SK-N-SH treated with all-trans-retinoic acid at 6 μM for 48 hours (cell line): Measurements from ENCODE around the gene SUSD3.
A peak's percentile ranks its signal among the peaks of the same experiment; 100 is the strongest.

Experiments used
- ATAC-seq: fragments of 200-7000 bp; cut with Tn5 transposase; 3 replicates; pipeline ENCODE4 v1.9.1; 2020; ENCODE audit warnings: mild to moderate bottlenecking, moderate library complexity
- ARNTL ChIP-seq: fragments of 450-650 bp; formaldehyde crosslinking; IDR thresholded peaks from 2 replicates; pipeline ENCODE4 v1.5.0; 2020; ENCODE audit warnings: low read depth, mild to moderate bottlenecking, moderate library complexity, borderline replicate concordance
- BACH2 ChIP-seq: fragments of 250-450 bp; sonication (Bioruptor Pico); IDR thresholded peaks from 2 replicates; pipeline ENCODE4 v1.9.0; 2021; ENCODE audit warnings: mild to moderate bottlenecking, borderline replicate concordance
- CREB5 ChIP-seq: fragments of 250-450 bp; sonication (Bioruptor Pico); IDR thresholded peaks from 2 replicates; pipeline ENCODE4 v1.5.1; 2020; ENCODE audit warnings: low read depth, mild to moderate bottlenecking, moderate library complexity
- CSDC2 ChIP-seq: fragments of 250-450 bp; sonication (Bioruptor Pico); IDR thresholded peaks from 2 replicates; pipeline ENCODE4 v1.5.0; 2020; ENCODE audit warnings: mild to moderate bottlenecking, moderate library complexity
- ESRRG ChIP-seq: fragments of 250-450 bp; sonication (Bioruptor Pico); IDR thresholded peaks from 2 replicates; pipeline ENCODE4 v1.6.1; 2021; ENCODE audit warnings: mild to moderate bottlenecking
- GLIS3 ChIP-seq: fragments of 250-450 bp; sonication (Bioruptor Pico); IDR thresholded peaks from 2 replicates; pipeline ENCODE4 v1.5.0; 2020; ENCODE audit warnings: mild to moderate bottlenecking, moderate library complexity
- OSR1 ChIP-seq: fragments of 250-450 bp; sonication (Bioruptor Pico); IDR thresholded peaks from 2 replicates; pipeline ENCODE4 v1.8.0; 2022; ENCODE audit warnings: moderate library complexity, mild to moderate bottlenecking, inconsistent platforms
- POU6F1 ChIP-seq: fragments of 250-450 bp; sonication (Bioruptor Pico); IDR thresholded peaks from 2 replicates; pipeline ENCODE4 v1.8.0; 2021; ENCODE audit warnings: low read depth, mild to moderate bottlenecking, moderate library complexity, borderline replicate concordance
- PPARA ChIP-seq: fragments of 250-450 bp; sonication (Bioruptor Pico); IDR thresholded peaks from 2 replicates; pipeline ENCODE4 v1.5.0; 2020; ENCODE audit warnings: mild to moderate bottlenecking, borderline replicate concordance
- RARB ChIP-seq: fragments of 250-450 bp; sonication (Bioruptor Pico); IDR thresholded peaks from 2 replicates; pipeline ENCODE4 v1.8.0; 2021; ENCODE audit warnings: mild to moderate bottlenecking, moderate library complexity
- SNAI2 ChIP-seq: fragments of 250-450 bp; sonication (Bioruptor Pico); IDR thresholded peaks from 2 replicates; pipeline ENCODE4 v1.5.0; 2020; ENCODE audit warnings: mild to moderate bottlenecking, moderate library complexity
- TCF4 ChIP-seq: fragments of 250-450 bp; sonication (Bioruptor Pico); IDR thresholded peaks from 2 replicates; pipeline ENCODE4 v1.8.0; 2021; ENCODE audit warnings: mild to moderate bottlenecking, moderate library complexity, borderline replicate concordance
- TOX ChIP-seq: fragments of 250-450 bp; sonication (Bioruptor Pico); IDR thresholded peaks from 2 replicates; pipeline ENCODE4 v1.8.0; 2021; ENCODE audit warnings: mild to moderate bottlenecking, moderate library complexity, borderline replicate concordance
- ZFP3 ChIP-seq: fragments of 250-450 bp; sonication (Bioruptor Pico); IDR thresholded peaks from 2 replicates; pipeline ENCODE4 v1.5.0; 2020; ENCODE audit warnings: mild to moderate bottlenecking, moderate library complexity
- ZFP30 ChIP-seq: fragments of 450-650 bp; formaldehyde crosslinking; IDR thresholded peaks from 2 replicates; pipeline ENCODE4 v1.5.0; 2022; ENCODE audit warnings: mild to moderate bottlenecking, moderate library complexity
- ZNF70 ChIP-seq: fragments of 450-650 bp; formaldehyde crosslinking; IDR thresholded peaks from 2 replicates; pipeline ENCODE4 v1.5.0; 2020; ENCODE audit warnings: mild to moderate bottlenecking, moderate library complexity
- ZNF8 ChIP-seq: fragments of 450-650 bp; formaldehyde crosslinking; IDR thresholded peaks from 2 replicates; pipeline ENCODE4 v1.5.0; 2020; ENCODE audit warnings: mild to moderate bottlenecking, moderate library complexity
- TF ChIP-seq, protein P1 (sequence below): fragments of 250-450 bp; sonication (Bioruptor Pico); IDR thresholded peaks from 2 replicates; pipeline ENCODE4 v1.5.0; 2020; ENCODE audit warnings: mild to moderate bottlenecking, moderate library complexity
- TF ChIP-seq, protein P2 (sequence below): fragments of 250-450 bp; sonication (Bioruptor Pico); IDR thresholded peaks from 2 replicates; pipeline ENCODE4 v1.5.1; 2021; ENCODE audit warnings: mild to moderate bottlenecking, moderate library complexity

SUSD3 gene

DNA sequence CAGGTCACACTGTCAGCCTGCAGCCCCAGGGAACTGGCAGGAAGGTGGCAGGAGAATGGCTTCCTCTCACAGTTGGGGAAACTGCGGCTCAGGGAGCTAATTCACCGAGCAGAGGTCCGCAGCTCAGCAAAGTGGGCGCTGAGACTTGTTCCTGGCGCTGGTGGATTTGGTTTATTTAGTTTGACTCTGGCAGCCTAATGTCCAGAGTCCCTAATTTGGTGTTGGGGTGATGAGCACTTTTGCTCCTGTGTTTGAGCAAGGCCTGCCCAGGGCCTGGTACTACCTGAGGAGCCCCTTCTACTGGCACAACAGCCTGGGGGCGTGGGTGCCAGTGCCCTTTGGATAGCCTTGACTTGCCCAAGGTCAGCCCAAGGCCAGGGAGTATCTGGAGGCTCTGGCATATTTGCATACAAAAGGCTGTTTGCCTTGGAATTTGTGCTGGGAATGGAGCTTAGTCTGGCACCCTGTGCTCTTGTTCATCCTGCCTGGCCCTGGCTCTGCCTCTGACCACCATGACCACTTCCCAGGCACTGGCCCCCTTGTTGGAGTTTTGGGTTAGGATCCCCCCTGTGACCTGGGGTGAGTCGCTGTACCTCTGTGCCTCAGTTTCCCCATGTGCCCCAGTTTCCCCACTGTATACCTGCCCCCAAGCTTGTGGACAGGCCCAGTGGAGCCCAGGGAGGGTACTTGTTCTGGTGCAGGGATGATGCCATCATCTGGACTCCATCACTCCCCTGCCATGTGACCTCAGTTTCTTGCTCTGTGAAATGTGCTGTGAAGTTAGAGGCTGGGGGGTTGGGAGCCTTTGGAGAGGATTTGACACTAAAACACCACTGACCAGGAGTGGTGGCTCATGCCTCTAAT lies 1.4 kb downstream of the SUSD3 start (continued):
- TF ChIP-seq, protein P1, sequence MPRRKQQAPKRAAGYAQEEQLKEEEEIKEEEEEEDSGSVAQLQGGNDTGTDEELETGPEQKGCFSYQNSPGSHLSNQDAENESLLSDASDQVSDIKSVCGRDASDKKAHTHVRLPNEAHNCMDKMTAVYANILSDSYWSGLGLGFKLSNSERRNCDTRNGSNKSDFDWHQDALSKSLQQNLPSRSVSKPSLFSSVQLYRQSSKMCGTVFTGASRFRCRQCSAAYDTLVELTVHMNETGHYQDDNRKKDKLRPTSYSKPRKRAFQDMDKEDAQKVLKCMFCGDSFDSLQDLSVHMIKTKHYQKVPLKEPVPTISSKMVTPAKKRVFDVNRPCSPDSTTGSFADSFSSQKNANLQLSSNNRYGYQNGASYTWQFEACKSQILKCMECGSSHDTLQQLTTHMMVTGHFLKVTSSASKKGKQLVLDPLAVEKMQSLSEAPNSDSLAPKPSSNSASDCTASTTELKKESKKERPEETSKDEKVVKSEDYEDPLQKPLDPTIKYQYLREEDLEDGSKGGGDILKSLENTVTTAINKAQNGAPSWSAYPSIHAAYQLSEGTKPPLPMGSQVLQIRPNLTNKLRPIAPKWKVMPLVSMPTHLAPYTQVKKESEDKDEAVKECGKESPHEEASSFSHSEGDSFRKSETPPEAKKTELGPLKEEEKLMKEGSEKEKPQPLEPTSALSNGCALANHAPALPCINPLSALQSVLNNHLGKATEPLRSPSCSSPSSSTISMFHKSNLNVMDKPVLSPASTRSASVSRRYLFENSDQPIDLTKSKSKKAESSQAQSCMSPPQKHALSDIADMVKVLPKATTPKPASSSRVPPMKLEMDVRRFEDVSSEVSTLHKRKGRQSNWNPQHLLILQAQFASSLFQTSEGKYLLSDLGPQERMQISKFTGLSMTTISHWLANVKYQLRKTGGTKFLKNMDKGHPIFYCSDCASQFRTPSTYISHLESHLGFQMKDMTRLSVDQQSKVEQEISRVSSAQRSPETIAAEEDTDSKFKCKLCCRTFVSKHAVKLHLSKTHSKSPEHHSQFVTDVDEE (CRISPR knock-in tag) = no peak
- TF ChIP-seq RARB (CRISPR knock-in tag) (no peak), ESRRG (CRISPR knock-in tag) (no peak), ZFP30 (CRISPR knock-in tag) (no peak)

DNA sequence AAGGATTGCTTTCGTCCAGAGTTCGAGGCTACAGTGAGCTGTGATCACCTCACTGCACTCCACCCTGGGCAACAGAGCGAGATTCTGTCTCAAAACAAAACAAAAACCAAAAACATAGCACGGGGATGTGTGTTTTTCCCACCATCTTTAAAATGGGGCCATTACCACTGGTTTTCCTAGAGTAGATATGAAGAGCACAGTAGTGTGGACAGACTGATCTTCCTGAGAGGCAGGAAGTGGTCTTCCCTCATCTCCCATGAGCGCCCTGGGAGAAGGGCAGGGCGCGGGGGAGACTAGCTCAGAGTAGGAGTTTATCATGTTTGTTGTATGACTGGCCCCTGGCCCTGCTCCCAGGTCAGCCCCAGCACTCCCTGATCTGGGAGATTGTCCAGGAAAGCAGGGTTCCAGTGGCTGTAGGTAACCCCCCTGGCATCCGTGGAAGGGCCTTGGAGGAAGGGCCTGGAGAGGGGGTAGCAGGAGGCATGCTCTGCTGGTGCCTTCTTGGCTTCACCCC lies 2.3 kb downstream of the SUSD3 start:
- TF ChIP-seq POU6F1 (CRISPR knock-in tag) = no peak
- no peak for TF ChIP-seq TCF4 (CRISPR knock-in tag)
- TF ChIP-seq, protein P2, sequence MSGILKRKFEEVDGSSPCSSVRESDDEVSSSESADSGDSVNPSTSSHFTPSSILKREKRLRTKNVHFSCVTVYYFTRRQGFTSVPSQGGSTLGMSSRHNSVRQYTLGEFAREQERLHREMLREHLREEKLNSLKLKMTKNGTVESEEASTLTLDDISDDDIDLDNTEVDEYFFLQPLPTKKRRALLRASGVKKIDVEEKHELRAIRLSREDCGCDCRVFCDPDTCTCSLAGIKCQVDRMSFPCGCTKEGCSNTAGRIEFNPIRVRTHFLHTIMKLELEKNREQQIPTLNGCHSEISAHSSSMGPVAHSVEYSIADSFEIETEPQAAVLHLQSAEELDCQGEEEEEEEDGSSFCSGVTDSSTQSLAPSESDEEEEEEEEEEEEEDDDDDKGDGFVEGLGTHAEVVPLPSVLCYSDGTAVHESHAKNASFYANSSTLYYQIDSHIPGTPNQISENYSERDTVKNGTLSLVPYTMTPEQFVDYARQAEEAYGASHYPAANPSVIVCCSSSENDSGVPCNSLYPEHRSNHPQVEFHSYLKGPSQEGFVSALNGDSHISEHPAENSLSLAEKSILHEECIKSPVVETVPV (CRISPR knock-in tag) = no peak
- TF ChIP-seq ARNTL = no peak
- TF ChIP-seq CSDC2 (CRISPR knock-in tag) = no peak
- no peak for TF ChIP-seq CREB5 (CRISPR knock-in tag)
- TF ChIP-seq OSR1 (CRISPR knock-in tag) = no peak
- ATAC-seq = peak; percentile 39

- ATAC-seq = no peak
- TF ChIP-seq ZFP3 (CRISPR knock-in tag) = no peak
- TF ChIP-seq ARNTL = no peak
- no peak for TF ChIP-seq PPARA
- no peak for TF ChIP-seq ZNF70 (CRISPR knock-in tag)
- TF ChIP-seq ESRRG (CRISPR knock-in tag) = no peak
- no peak for TF ChIP-seq CSDC2 (CRISPR knock-in tag)
- no peak for TF ChIP-seq SNAI2 (CRISPR knock-in tag)
Measured at GRCh38 chr9:93061260-93061751, 2.8 kb downstream of the SUSD3 start.

DNA sequence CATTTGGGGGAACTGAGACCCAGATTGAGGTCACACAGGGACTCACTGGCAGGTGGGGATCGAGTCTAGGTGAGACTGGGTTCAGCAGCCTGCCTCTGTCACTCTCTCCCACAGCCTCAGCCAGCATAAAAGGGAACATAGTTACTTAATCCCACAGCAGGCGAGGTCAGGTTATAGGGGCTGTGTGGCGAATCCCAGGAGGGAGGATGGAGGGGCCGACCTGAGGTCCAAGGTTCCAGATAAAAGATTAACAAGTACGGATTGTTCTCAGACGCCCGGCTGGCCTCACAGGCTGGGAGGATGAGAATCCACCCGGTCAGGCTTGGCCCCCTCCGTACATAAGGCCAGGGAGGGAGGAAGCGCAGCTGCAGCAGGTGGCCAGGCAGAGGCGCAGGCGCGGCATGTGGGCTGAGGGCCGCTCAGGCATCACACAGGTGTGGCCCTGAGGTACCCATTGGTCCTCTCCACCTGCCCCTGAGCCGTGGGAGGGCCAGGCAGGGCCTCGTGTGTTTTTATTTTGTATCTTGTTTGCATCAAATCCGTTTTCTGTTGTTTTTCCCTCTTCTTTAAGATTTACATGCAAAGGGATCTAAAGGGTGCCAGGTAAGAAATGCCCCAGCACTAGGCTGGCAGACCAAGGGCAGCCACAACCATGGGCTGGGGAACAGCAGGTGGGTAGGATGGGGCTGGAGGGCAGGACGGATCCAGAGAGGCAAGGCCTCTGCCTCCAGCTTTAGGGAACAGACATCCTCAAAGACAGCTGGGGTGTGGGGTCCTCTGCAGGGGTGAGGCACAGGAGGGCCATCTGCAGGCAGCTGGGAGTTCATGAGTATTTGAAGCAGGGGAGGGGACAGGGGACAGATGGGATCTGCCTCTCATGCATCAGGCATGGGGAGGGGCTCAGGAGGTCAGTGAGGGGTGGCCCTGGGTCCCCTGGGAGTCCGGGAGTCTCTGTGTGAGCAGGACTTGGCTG lies 3.6 kb downstream of the SUSD3 start:
- ATAC-seq = no peak
- no peak for TF ChIP-seq TOX
- TF ChIP-seq ZFP3 (CRISPR knock-in tag) = no peak
- no peak for TF ChIP-seq GLIS3 (CRISPR knock-in tag)
- TF ChIP-seq ZNF8 = no peak
- no peak for TF ChIP-seq OSR1 (CRISPR knock-in tag)
- TF ChIP-seq ZNF70 (CRISPR knock-in tag) = no peak
- TF ChIP-seq PPARA = no peak
- no peak for TF ChIP-seq BACH2 (CRISPR knock-in tag)
- TF ChIP-seq RARB (CRISPR knock-in tag) = no peak
- TF ChIP-seq, protein P1 (CRISPR knock-in tag) = no peak
- no peak for TF ChIP-seq SNAI2 (CRISPR knock-in tag)
- TF ChIP-seq CREB5 (CRISPR knock-in tag) = no peak
- TF ChIP-seq, protein P2 (CRISPR knock-in tag) = no peak
